ENCODE measurements around the gene CLEC7A.
A peak's percentile ranks its signal among the peaks of the same experiment; 100 is the strongest.

The CLEC7A gene

GRCh38 chr12:10130042-10130441 is at the start of gene CLEC7A:
Gene CLEC7A, minus strand, starts transcription at chr12:10130199. Its CDS starts 117 bp downstream, at chr12:10130082.
- no peak for DNase-seq (ENCODE audit: low spot score)

- peak; percentile 30 for DNase-seq (ENCODE audit: low spot score)
These were observed 49.8 kb upstream of the CLEC7A start for GRCh38 chr12:10179776-10180181.

GRCh38 chr12:10178821-10179220 is 48.8 kb upstream of the CLEC7A start, which contains the start of gene TMEM52B:
Gene TMEM52B, plus strand, starts transcription at chr12:10179032. Its CDS starts 543 bp downstream, at chr12:10179575.
- no peak for DNase-seq (ENCODE audit: low spot score)

GRCh38 chr12:10175846-10176636 is 46.0 kb upstream of the CLEC7A start:
- no peak for DNase-seq (ENCODE audit: low spot score)

- DNase-seq (ENCODE audit: low spot score): no peak
These were observed 45.1 kb upstream of the CLEC7A start for GRCh38 chr12:10174986-10175614.

- DNase-seq (ENCODE audit: low spot score): no peak
These were observed 42.2 kb upstream of the CLEC7A start, which contains the start of gene OLR1 for GRCh38 chr12:10171973-10172728. Gene OLR1, minus strand, starts transcription at chr12:10172132. Its CDS starts 55 bp downstream, at chr12:10172077.

- DNase-seq (ENCODE audit: low spot score): no peak
These were observed 40.2 kb upstream of the CLEC7A start for GRCh38 chr12:10170216-10170615.

GRCh38 chr12:10169104-10169503 is 39.1 kb upstream of the CLEC7A start:
- no peak for DNase-seq (ENCODE audit: low spot score)

GRCh38 chr12:10167599-10167998 is 37.6 kb upstream of the CLEC7A start:
- DNase-seq (ENCODE audit: low spot score): no peak

GRCh38 chr12:10165421-10165820 is 35.4 kb upstream of the CLEC7A start:
- DNase-seq (ENCODE audit: low spot score): no peak

GRCh38 chr12:10163084-10163483 is 33.1 kb upstream of the CLEC7A start:
- DNase-seq (ENCODE audit: low spot score): no peak

- DNase-seq (ENCODE audit: low spot score): no peak
These were observed 30.8 kb upstream of the CLEC7A start for GRCh38 chr12:10160617-10161385.

GRCh38 chr12:10159280-10159679 is 29.3 kb upstream of the CLEC7A start:
- DNase-seq (ENCODE audit: low spot score): no peak

- DNase-seq (ENCODE audit: low spot score): no peak
These were observed 28.4 kb upstream of the CLEC7A start for GRCh38 chr12:10158406-10158805.

GRCh38 chr12:10155966-10156365 is 26.0 kb upstream of the CLEC7A start:
- no peak for DNase-seq (ENCODE audit: low spot score)

GRCh38 chr12:10154145-10154496 is 24.1 kb upstream of the CLEC7A start:
- DNase-seq (ENCODE audit: low spot score): no peak

- DNase-seq (ENCODE audit: low spot score): peak; percentile 86
These were observed 23.5 kb upstream of the CLEC7A start for GRCh38 chr12:10153271-10154144.

- no peak for DNase-seq (ENCODE audit: low spot score)
These were observed 21.6 kb upstream of the CLEC7A start for GRCh38 chr12:10151621-10152020.

GRCh38 chr12:10147714-10148403 is 17.9 kb upstream of the CLEC7A start:
- no peak for DNase-seq (ENCODE audit: low spot score)

- DNase-seq (ENCODE audit: low spot score): no peak
These were observed 13.1 kb upstream of the CLEC7A start for GRCh38 chr12:10142976-10143589.

All from AG20443 (cell line).